Hematopoietic multipotent progenitor cell treated with erythropoietin and hydrocortisone succinate and interleukin-3 and kit ligand, for 4 days (in vitro differentiated cells): ENCODE data around the gene CTXN1.

Experiments
- DNase-seq: peaks from one replicate; pipeline ENCODE4 v3.0.0-alpha.2; 2015

CTXN1 gene

DNA sequence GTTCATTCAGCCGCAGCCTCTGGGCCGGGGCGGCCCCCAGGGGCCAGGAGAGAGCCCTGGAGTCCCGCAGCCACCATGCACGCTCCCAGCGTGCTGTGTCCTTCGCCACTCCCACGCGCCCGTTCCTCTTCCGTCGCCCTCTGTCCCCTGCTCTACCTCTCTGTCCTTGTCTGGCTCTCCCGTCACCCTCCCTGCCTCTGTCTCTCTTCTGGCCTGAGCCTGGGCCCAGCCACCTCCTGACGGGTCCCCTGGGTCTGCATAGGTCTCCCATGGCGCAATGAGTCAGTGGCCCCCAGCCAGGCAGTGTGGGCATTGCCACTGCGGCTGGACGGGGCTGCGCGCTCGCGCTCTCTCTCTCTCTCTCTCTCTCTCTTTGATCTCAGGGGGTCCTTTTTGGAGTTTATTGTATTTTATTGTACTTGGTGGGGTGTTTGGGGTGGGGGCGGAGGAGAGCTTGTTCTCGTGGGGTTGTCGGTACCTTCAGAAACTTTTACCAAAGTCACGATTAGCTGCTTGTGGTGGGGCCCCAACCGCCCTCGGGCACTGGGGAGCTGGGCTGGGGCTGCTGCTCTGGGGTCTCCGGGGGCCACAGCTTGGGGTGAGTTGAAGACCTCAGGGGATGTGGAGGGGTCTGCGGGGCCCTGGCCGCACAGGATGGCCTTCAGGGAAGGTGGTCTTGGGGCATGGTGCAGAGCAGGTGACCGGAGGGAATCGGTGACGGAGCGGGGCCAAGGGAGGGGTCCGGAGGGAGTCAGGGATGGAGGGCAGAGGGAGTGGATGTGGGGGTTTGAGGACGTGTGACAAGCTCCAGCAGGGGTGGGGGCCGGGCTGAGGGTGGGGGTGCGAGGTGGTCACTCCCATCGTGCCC lies 13.0 kb downstream of the CTXN1 start:
- no peak for DNase-seq

DNA sequence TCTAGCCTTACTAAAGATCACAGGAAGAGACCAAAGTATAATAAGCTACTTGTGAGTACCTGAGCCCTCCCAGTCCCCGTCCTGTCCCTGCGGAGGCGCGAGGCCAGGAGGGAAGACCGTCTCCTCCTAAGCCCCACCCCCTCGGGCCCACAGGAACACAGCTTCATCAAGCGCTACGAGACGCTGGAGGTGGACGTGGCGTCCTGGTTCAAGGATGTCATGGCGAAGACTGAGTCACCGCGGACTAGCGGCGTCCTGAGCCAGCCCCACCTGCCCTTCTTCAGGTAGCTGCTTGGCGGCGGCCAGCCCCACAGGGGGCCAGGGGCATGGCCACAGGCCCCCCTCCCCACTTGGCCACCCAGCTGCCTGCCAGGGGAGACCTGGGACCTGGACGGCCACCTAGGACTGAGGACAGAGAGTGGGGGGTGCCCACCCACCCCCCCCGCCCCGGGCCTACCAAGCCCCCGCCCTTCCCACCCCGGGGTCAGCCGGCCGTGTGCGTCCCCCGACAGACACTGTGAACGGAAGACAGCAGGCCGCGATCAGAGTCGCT lies 13.7 kb downstream of the CTXN1 start:
- DNase-seq: no peak

DNA sequence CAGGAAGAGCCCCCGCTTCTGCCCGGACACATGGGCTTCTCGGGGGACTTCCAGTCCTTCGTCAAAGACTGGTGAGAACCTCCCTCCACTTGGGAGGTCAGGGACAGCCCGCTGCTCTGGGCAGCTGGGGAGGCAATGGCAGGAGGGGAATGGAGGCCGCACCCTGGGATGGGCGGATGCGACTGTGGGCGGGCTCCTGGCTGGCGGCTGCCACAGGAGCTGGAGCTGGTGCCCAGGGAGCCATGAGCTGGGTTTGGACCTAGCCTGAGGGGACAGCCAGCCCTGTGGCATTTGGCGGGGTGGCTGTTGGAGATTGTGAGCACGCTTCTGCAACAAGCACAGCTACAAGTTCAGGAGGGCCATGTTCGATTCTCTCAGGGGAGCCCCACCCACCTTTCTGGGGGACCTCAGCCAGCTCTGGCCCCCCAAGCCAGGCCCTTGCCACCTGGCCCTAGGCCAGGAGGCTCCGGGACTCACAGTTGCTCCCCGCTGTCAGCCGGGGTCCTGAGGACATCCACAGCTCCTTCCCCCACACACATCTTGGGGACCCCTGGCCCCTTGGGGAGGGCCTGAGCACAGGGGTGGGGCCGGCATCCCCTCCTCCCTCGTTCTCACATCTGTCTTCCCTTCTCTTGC lies 14.3 kb downstream of the CTXN1 start:
- DNase-seq: no peak

DNA sequence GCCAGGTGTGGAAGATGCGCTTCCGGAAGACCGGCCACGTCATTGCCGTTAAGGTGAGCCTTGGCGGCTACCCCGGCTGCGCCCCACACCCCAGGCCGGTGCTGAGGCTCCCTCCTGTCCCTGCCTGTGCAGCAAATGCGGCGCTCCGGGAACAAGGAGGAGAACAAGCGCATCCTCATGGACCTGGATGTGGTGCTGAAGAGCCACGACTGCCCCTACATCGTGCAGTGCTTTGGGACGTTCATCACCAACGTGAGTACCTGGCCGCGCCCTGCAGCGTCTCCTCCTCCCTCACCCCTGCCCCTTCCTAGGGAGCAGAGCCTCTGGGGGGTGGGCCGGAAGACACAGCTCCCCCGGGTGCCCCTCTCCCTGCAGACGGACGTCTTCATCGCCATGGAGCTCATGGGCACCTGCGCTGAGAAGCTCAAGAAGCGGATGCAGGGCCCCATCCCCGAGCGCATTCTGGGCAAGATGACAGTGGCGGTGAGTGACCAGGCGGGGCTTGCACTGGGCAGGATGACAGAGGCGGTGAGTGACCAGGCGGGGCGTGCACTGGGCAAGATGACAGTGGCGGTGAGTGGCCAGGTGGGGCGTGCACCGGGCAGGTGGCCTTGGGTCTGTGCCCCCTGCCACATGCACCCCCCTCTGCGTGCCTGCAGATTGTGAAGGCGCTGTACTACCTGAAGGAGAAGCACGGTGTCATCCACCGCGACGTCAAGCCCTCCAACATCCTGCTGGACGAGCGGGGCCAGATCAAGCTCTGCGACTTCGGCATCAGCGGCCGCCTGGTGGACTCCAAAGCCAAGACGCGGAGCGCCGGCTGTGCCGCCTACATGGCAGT lies 15.4 kb downstream of the CTXN1 start:
- DNase-seq: no peak

DNA sequence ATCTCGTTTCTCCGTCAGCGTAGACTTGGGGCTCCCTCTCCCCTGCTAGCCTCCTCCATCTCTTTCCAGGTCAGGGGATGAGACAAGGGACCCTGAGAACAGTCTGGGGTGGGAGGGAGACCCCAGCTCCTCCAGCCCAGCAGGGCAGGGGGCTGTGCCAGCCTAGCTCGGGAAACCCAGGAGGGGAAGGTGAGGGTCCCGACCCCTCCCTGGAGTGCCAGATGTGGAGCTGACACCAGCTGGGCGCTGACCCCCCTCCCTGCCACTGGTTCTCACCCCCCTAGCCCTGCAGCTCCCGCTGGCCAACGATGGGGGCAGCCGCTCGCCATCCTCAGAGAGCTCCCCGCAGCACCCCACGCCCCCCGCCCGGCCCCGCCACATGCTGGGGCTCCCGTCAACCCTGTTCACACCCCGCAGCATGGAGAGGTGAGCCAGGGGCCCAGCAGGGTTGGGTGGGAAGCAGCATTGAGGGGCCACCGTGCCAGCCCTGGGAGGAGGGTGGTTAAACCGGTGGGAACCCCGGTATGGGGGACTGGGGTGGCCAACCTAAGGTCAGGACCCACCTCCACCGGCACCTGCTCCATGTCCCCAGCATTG lies 16.4 kb downstream of the CTXN1 start:
- no peak for DNase-seq

DNA sequence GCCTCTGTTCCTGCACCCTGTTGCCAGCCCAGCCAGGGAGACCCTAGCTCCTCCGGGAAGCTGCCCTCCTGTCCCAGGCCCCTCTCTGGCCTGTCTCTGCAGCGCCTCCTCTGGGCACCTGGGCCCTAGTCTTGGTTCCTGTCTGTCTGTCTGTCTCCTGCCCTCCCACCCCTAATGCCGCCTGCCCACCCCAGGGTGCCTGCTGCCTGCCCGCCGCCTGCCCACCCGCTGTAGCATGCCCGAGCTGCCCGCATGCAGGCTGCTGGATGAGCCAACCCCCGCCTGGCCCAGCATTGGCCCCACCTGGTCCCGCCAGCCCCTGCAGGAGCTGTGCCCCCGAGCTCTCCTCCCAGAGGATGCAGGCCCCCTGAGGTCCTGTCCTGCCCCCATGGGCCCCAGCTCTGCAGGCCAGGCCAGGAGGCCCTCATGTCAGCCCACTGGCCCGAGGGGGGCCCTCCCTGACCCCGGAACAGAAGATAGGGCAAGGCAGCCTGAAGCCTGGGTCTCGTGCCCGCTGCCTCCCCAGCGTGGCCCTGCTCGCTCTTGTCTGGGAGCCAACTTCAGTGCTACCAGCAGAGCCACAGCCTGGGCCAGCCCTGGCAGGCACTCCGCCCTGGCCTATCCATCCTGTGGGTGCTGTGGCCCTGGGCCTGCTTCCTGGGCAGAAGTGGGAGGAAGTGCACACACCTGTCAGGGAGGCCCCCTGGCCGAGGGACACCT lies 17.0 kb downstream of the CTXN1 start:
- no peak for DNase-seq

DNA sequence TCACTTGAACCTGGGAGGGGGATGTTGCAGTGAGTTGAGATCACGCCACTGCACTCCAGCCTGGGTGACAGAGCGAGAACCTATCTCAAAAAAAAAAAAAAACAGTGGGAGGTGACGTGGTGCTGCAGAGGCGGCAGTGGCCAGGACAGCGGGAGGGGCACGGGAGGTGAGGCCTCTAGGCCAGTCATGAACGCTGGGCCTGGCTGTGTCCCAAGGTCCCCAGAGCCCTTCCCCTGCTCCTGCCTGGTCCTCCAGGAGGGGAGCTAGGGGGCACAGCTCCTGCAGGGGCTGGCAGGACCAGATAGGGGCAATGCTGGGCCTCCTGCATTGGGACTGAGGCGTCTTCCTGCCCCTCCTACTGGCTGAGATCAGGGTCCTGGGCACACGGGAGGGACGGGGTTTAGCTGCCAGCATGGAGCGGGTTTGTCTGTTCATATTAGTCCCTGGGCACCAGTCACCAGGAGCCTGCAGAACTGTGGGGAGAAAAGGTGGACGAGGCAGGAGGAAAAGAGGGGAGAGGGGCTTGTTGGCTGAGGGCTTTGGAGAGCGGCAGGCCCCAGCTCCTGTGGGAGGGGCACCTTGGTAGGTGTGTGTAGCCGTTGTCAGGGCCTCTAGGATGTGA lies 17.7 kb downstream of the CTXN1 start:
- DNase-seq: no peak

DNA sequence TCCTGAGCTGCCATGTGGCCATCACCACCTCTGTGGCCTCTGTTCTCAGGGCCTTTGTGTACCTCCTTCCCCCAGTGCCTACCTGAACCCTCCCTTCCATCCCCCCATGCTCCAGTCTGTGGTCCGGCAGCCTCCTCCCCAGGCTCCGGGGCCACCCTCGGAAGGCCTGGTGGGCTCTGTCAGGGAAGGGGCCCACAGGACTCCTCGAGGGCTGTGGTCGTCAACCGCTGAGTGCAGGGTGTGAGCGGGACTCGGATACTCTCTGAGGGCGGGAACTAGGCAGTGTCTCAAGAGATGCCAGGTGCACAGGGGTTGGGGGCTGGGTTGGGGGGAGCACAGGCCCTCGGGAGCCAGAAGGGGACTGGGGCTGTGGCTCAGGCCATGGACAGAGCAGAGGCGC lies 18.4 kb downstream of the CTXN1 start:
- no peak for DNase-seq

DNA sequence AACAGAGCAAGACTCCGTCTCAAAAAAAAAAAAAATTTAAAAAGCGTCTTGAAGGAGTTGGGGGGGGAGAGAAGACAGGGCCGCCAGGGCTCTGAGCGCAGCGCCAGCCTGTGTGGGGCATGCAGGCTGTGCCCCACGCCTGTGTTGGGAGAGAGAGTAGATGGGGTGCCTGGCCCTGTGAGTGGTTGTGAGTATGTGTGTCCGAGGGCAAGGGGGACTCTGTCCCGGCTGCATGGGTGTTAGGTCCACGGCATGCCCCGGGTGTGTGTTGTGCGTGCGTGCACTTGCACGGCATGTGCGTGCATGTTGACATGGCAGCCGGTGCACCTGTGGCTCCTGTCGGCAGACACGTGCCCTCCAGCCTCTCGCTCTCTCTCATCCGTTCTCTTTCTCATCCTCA lies 18.8 kb downstream of the CTXN1 start:
- DNase-seq: no peak

DNA sequence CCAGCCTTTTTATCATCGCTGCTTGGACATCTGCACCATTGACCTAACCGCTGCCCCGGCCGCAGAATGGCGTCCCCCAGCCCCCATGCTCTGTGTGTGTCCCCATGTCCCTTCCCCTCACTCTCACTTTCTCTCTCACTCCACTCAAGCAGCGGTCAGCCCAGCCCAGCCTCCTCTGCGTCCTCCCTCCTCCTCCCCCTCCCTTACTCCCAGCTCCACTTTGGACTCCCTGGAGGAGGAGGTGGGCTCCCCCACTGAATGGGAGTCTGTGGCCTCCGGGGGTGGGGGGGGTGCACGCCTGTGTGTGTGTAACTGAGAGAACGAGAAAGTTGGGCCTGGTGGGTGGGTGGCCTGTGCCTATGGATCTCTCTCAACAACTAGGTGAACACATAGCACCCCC lies 20.1 kb downstream of the CTXN1 start:
- no peak for DNase-seq

DNA sequence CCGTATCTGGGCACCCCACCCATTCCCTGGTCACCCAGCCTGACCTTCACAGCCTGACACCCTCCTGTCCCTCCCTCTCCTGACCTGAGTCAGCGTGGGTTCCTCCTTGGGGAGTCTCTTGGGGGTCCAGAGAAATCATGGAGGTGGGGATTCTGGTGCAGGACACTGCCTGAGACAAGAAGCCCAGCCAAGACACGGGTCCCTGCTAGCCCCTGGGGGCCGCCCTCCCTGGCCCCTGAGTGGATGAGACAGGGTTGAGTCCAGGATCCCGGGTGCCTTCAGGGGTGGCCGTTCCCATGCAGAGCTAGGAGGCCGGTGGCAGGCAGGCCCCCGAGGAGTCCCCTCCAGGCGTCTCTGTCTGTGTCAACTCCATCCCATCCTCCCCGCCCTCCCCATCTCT lies 20.7 kb downstream of the CTXN1 start:
- no peak for DNase-seq

DNA sequence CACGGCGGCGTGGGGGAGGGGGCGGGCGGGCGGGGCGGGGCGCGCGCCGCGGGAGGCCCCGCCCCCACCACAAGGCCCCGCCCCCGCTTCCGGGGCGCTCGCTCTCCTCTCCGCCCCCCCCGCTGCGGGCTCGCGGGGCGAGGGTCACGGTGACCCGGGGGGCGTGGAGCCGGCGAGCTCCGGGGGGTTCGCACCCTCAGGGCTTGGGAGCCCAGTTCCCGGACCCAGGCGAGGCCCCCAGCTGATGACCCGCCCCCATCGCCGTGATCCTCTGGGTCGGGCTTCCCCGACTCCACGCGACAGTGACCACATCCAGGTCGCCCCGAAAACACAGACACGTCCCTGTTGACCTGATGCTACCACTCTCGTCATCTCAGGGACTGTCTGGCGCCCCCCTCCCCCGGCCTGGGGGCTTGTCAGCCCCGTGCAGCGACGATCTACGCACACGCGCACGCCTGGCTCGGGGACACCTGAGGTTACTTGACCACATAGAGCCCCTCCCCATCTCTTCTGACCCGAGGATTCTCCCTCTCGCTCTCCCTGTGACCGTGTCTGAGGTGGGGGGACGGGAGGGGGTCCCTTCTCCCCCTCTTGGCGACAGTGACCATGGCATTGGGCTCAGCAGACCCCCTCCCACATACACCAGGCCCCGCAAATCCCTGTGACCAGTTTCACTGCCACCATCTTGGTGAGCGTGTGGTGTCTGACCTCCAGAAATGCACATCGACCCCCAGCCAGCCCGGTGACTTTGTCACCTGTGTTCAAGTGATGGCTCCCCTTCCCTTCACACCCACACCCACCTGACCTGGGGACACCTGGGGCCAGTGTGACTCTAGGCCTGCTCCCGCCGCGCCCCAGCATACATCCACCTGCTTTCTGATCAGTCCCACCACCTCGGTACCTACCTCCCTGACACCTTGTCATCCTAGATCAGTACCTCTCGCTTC lies 21.6 kb downstream of the CTXN1 start:
- DNase-seq: peak; percentile 44

DNA sequence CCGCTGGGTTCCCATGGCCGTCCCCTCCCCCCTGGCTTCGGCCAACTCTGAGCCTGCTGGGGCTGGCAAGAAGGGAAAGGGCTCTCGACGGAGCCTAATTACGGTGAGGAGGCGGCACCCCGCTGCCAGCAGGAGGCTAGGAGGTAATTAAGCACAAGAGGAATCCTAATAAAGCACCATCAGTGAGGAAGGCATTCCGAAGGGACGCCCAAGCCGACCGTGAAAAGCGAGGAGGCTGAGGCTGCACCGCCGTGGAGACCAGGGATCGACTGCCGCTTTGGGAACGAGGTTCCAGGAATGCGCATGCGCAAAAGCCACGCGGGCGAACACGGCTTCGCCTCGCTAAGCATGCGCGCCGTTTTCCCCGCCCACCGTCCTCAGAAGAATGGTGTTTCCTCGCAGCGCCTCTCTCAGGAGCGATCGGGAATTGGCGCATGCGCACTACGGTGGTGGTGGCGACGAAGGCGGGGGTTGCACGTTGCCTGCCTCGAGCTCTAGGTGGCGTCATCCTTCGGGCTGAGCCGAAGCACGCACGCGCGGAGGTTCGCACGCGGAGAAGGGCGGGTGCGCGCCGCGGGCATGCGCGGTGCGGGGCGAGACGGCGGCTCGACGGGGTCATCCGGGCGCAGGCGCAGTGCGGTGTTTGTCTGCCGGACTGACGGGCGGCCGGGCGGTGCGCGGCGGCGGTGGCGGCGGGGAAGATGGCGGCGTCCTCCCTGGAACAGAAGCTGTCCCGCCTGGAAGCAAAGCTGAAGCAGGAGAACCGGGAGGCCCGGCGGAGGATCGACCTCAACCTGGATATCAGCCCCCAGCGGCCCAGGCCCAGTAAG lies 22.5 kb downstream of the CTXN1 start, which contains the start of gene MAP2K7:
MAP2K7 (plus strand) TSS at position 634 of the 830 bp plus-strand sequence; CDS start at position 702, 68 bp downstream.
- DNase-seq: peak; percentile 100

DNA sequence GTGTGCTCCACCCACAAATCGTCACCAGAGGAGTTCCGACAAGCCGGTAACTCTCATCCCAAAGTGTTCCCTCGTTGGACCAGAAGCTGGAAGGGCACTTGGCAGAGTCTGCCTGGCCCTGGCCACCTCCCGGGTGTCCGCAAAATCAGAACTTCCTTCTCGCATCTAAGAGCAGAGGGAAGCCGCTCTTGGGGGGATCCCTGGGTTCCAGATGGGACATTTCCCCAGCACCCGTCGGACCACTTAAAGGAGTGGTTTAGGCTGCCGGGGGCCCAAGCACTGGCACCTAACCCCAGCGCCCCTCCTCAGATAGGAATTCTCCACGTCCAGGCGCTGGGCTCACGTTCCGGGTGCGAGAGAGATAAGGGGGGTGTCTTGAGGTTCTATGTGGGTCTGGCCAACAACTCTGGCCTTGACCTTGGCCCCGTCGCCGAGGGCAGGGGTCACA lies 23.1 kb downstream of the CTXN1 start:
- DNase-seq: no peak

DNA sequence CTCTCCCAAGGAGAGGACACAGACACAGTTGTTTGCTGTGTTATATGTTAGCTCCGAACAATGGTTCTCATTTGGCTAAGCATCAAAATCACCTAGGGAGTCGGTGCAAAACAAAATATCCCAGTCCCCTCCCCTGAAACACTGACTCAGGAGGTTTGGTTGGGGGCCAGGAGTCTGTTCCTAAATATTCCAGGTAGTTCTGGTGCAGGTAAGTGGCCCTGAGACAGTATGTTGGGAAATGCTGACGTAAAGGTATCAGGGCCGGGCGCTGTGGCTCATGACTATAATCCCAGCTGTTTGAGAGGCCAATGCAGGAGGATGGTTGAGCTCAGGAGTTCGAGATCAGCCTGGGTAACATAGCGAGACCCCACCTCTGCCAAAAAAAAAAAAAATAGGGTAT lies 24.6 kb downstream of the CTXN1 start:
- DNase-seq: no peak

DNA sequence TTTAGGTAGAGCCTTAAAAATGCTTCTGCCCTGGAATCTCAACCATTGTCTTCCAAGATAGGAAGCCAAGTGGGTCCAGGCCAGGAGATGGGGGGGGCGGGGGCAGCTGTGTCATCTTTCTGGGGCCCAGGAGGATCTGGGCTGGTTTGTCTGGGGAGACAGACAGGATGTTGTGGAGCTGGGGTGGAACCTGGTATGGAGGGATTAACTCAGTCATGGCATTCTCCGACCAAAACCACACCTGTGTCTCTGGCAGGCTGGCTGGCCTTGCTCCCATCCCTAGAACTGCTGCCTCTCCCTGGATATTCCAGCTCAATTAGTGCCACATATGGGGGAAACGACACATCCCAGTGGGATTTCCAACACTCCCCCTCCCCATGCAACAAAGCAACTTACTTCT lies 25.0 kb downstream of the CTXN1 start:
- no peak for DNase-seq

DNA sequence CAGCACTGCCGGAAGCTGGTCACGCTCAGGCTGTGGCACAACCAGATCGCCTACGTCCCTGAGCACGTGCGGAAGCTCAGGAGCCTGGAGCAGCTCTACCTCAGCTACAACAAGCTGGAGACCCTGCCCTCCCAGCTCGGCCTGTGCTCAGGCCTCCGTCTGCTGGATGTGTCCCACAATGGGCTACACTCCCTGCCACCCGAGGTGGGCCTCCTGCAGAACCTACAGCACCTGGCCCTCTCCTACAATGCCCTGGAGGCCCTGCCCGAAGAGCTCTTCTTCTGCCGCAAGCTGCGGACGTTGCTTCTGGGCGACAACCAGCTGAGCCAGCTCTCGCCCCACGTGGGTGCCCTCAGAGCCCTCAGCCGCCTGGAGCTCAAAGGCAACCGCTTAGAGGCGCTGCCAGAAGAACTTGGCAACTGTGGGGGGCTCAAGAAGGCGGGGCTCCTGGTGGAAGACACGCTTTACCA lies 25.5 kb downstream of the CTXN1 start:
- no peak for DNase-seq

DNA sequence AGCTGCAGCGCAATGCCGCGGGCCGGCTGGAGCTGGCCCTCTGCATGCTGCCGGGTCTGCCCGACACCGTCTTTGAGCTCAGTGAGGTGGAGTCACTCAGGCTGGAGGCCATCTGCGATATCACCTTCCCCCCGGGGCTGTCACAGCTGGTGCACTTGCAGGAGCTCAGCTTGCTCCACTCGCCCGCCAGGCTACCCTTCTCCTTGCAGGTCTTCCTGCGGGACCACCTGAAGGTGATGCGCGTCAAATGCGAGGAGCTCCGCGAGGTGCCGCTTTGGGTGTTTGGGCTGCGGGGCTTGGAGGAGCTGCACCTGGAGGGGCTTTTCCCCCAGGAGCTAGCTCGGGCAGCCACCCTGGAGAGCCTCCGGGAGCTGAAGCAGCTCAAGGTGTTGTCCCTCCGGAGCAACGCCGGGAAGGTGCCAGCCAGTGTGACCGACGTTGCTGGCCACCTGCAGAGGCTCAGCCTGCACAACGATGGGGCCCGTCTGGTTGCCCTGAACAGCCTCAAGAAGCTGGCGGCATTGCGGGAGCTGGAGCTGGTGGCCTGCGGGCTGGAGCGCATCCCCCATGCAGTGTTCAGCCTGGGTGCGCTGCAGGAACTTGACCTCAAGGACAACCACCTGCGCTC lies 26.1 kb downstream of the CTXN1 start:
- DNase-seq: no peak

DNA sequence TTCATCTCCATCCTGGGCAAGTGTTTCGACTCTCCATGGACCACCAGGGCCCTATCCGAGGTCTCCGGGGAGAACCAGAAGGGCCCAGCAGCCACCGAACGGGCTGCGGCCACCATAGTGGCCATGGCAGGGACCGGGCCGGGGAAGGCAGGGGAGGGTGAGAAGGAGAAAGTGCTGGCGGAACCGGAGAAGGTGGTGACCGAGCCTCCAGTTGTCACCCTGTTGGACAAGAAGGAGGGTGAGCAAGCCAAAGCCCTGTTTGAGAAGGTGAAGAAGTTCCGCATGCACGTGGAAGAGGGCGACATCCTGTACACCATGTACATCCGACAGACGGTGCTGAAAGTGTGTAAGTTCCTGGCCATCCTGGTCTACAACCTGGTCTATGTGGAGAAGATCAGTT lies 27.0 kb downstream of the CTXN1 start:
- DNase-seq: no peak
